GM19043 (cell line): ENCODE data around the gene DYNLT2B.
"Not testable (repeated sequence)": the region's sequence is repeated elsewhere in the genome, so short reads cannot be mapped to it uniquely, and the experiment has no call there.

Source experiments
- ATAC-seq: cut with Tn5 transposase; IDR thresholded peaks from one replicate; pipeline ENCODE4 v1.9.1; 2021; ENCODE audit warnings: low read depth; ENCODE audit not compliant: unreplicated experiment

Gene DYNLT2B

GRCh38 chr3:196317687-196318467 is at the start of gene DYNLT2B:
Gene DYNLT2B (minus strand): TSS chr3:196318240. CDS start chr3:196318152, 88 bp downstream.
- peak; percentile 80 for ATAC-seq

GRCh38 chr3:196365736-196366135 is 47.7 kb upstream of the DYNLT2B start:
- ATAC-seq, result no peak

- no peak for ATAC-seq
Measured at GRCh38 chr3:196360586-196360985, 42.5 kb upstream of the DYNLT2B start.

GRCh38 chr3:196358540-196358939 is 40.5 kb upstream of the DYNLT2B start:
- not testable (repeated sequence) for ATAC-seq

GRCh38 chr3:196357905-196358304 is 39.9 kb upstream of the DYNLT2B start:
- ATAC-seq, result no peak

- ATAC-seq, result no peak
Measured at GRCh38 chr3:196356556-196356955, 38.5 kb upstream of the DYNLT2B start.

- no peak for ATAC-seq
Measured at GRCh38 chr3:196355668-196356067, 37.6 kb upstream of the DYNLT2B start.

GRCh38 chr3:196354132-196354531 is 36.1 kb upstream of the DYNLT2B start:
- no peak for ATAC-seq

GRCh38 chr3:196351541-196351940 is 33.5 kb upstream of the DYNLT2B start:
- ATAC-seq, result no peak

GRCh38 chr3:196350067-196350466 is 32.0 kb upstream of the DYNLT2B start:
- no peak for ATAC-seq

GRCh38 chr3:196348698-196349097 is 30.7 kb upstream of the DYNLT2B start:
- no peak for ATAC-seq

GRCh38 chr3:196344663-196345062 is 26.6 kb upstream of the DYNLT2B start:
- no peak for ATAC-seq

- not testable (repeated sequence) for ATAC-seq
Measured at GRCh38 chr3:196343917-196344316, 25.9 kb upstream of the DYNLT2B start.

GRCh38 chr3:196341137-196341536 is 23.1 kb upstream of the DYNLT2B start:
- ATAC-seq, result no peak

GRCh38 chr3:196340466-196340865 is 22.4 kb upstream of the DYNLT2B start:
- no peak for ATAC-seq

GRCh38 chr3:196339493-196340254 is 21.6 kb upstream of the DYNLT2B start:
- ATAC-seq, result no peak

GRCh38 chr3:196339044-196339443 is 21.0 kb upstream of the DYNLT2B start:
- no peak for ATAC-seq

- no peak for ATAC-seq
Measured at GRCh38 chr3:196336319-196337145, 18.5 kb upstream of the DYNLT2B start.

- no peak for ATAC-seq
Measured at GRCh38 chr3:196335503-196335948, 17.5 kb upstream of the DYNLT2B start.

- ATAC-seq, result no peak
Measured at GRCh38 chr3:196334982-196335381, 16.9 kb upstream of the DYNLT2B start.

GRCh38 chr3:196332168-196332567 is 14.1 kb upstream of the DYNLT2B start:
- no peak for ATAC-seq
